H1 (cell line): ENCODE data around the gene FRMD4A. TPM values are rescaled to one million over a fixed set of nuclear protein-coding genes. Genes with fewer than 3 reads are reported as not detected.

Source experiments
- CTCF ChIA-PET: fragments of 300-600 bp; sonication (Branson Sonifier 250); formaldehyde crosslinking; loops from one replicate; lab custom pipeline; 2021; ENCODE audit not compliant: partially characterized antibody; lab: Charles Lee
- POLR2A ChIA-PET: fragments of 300-600 bp; sonication (Branson Sonifier 250); formaldehyde crosslinking; loops from one replicate; lab custom pipeline; 2021; ENCODE audit warnings: inconsistent platforms; ENCODE audit not compliant: partially characterized antibody; lab: Charles Lee
- DNase-seq, 2 experiments: peaks; one replicate each; pipeline versions ENCODE4 v3.0.0 to v3.0.0-alpha.2; 2010 to 2022; ENCODE audit warnings: low spot score in 2 of 2, low read depth in 1 of 2, mixed read lengths in 1 of 2
- FAIRE-seq: peaks from 2 replicates; lab custom pipeline; 2011; peaks lifted over from hg19 to GRCh38; lab: Jason Lieb, UNC
- H2AFZ ChIP-seq: 2 replicates; pipeline ENCODE4 v1.8.1; 2012; ENCODE audit warnings: low read length, inconsistent platforms
- H2AK5ac ChIP-seq: 2 replicates; pipeline ENCODE4 v1.6.1; 2013; ENCODE audit warnings: low read depth, low read length
- H2BK120ac ChIP-seq: replicated peaks from 2 replicates; pipeline ENCODE3; 2013; ENCODE audit warnings: low read depth, low read length, inconsistent platforms
- H2BK12ac ChIP-seq: 2 replicates; pipeline ENCODE4 v1.6.1; 2013; ENCODE audit warnings: low read depth, low read length
- H2BK15ac ChIP-seq: 2 replicates; pipeline ENCODE4 v1.6.1; 2013; ENCODE audit warnings: low read length
- H2BK20ac ChIP-seq: 2 replicates; pipeline ENCODE4 v1.6.1; 2013; ENCODE audit warnings: low read length
- H2BK5ac ChIP-seq: 2 replicates; pipeline ENCODE4 v1.6.1; 2013; ENCODE audit warnings: low read depth, low read length
- H3K14ac ChIP-seq: 2 replicates; pipeline ENCODE4 v1.6.1; 2013; ENCODE audit warnings: inconsistent platforms; ENCODE audit not compliant: insufficient read length
- H3K18ac ChIP-seq: 2 replicates; pipeline ENCODE4 v1.6.1; 2013; ENCODE audit warnings: low read length; ENCODE audit errors: extremely low read depth
- H3K23ac ChIP-seq: 2 replicates; pipeline ENCODE4 v1.6.1; 2013; ENCODE audit warnings: inconsistent platforms; ENCODE audit not compliant: insufficient read length
- H3K23me2 ChIP-seq: 2 replicates; pipeline ENCODE4 v1.6.1; 2013; ENCODE audit warnings: low read depth, low read length
- H3K27ac ChIP-seq: 2 replicates; pipeline ENCODE4 v1.6.1; 2011; ENCODE audit warnings: low read depth, low read length, inconsistent platforms
- H3K27me3 ChIP-seq, 4 experiments: replicated peaks in 1 of 4; 1 replicate in 1 of 4; 2 replicates in 3 of 4; pipeline versions ENCODE4 v1.6.1 to v1.8.1; 2011 to 2013; ENCODE audit warnings: low read length in 3 of 4, mild to moderate bottlenecking in 3 of 4, inconsistent platforms in 2 of 4, mixed read lengths in 2 of 4, moderate library complexity in 1 of 4; ENCODE audit not compliant: control insufficient read depth in 3 of 4, insufficient read depth in 3 of 4; ENCODE audit errors: extremely low read depth in 1 of 4
- H3K36me3 ChIP-seq, 4 experiments: 2 replicates each; pipeline versions ENCODE4 v1.6.1 to v1.8.1; 2011 to 2013; ENCODE audit warnings: mild to moderate bottlenecking in 4 of 4, low read length in 3 of 4, moderate library complexity in 2 of 4, control low read depth in 1 of 4, inconsistent platforms in 1 of 4; ENCODE audit not compliant: insufficient read depth in 4 of 4, control insufficient read depth in 2 of 4
- H3K4ac ChIP-seq: replicated peaks from 2 replicates; pipeline ENCODE3; 2013; ENCODE audit warnings: low read length, low read depth, mixed read lengths, inconsistent platforms; ENCODE audit not compliant: insufficient read length
- H3K4me1 ChIP-seq, 4 experiments: replicated peaks in 1 of 4; 1 replicate in 1 of 4; 2 replicates in 3 of 4; pipeline versions ENCODE4 v1.6.1 to v1.8.1; 2011 to 2013; ENCODE audit warnings: low read length in 3 of 4, inconsistent platforms in 2 of 4, mixed read lengths in 1 of 4; ENCODE audit not compliant: insufficient read depth in 4 of 4, control insufficient read depth in 3 of 4
- H3K4me2 ChIP-seq, 2 experiments: 2 replicates each; pipeline versions ENCODE4 v1.6.1 to v1.8.1; 2011 to 2013; ENCODE audit warnings: low read depth in 2 of 2, low read length in 2 of 2, control low read depth in 1 of 2, inconsistent platforms in 1 of 2, mild to moderate bottlenecking in 1 of 2; ENCODE audit not compliant: insufficient read depth in 1 of 2
- H3K4me3 ChIP-seq, 4 experiments: fragments of 200-600, 300-600 bp in 1 of 4; sonication (generic), shearing (Covaris generic), sonication (Bioruptor Twin) in 1 of 4; 2 replicates each; pipeline versions ENCODE4 v1.5.1 to v1.8.1; 2011 to 2016; ENCODE audit warnings: low read length in 4 of 4, low read depth in 3 of 4, control low read depth in 2 of 4, inconsistent platforms in 2 of 4, mild to moderate bottlenecking in 2 of 4, mixed read lengths in 1 of 4, moderate library complexity in 1 of 4; ENCODE audit not compliant: insufficient read depth in 2 of 4; ENCODE audit errors: extremely low read depth in 1 of 4
- H3K56ac ChIP-seq: replicated peaks from 2 replicates; pipeline ENCODE3; 2013; ENCODE audit warnings: low read depth, mild to moderate bottlenecking, mixed read lengths, low read length, inconsistent platforms; ENCODE audit not compliant: insufficient read length
- H3K79me1 ChIP-seq: 2 replicates; pipeline ENCODE4 v1.6.1; 2013; ENCODE audit warnings: low read depth, low read length, control low read depth
- H3K79me2 ChIP-seq, 2 experiments: 2 replicates each; pipeline versions ENCODE4 v1.6.1 to v1.8.1; 2012 to 2013; ENCODE audit warnings: low read length in 2 of 2, mild to moderate bottlenecking in 2 of 2, inconsistent platforms in 1 of 2; ENCODE audit not compliant: insufficient read depth in 2 of 2, control insufficient read depth in 1 of 2
- H3K9ac ChIP-seq, 4 experiments: replicated peaks in 1 of 4; 1 replicate in 1 of 4; 2 replicates in 3 of 4; pipeline versions ENCODE4 v1.6.1 to v1.8.1; 2011 to 2013; ENCODE audit warnings: low read depth in 3 of 4, low read length in 3 of 4, control low read depth in 2 of 4, mild to moderate bottlenecking in 2 of 4, moderate library complexity in 2 of 4, inconsistent platforms in 1 of 4; ENCODE audit errors: extremely low read depth in 1 of 4
- H3K9me3 ChIP-seq, 2 experiments: 2 replicates each; pipeline versions ENCODE4 v1.6.1 to v1.8.1; 2012 to 2013; ENCODE audit warnings: mild to moderate bottlenecking in 2 of 2, moderate library complexity in 2 of 2, control low read depth in 1 of 2, inconsistent platforms in 1 of 2, low read depth in 1 of 2, low read length in 1 of 2, mixed read lengths in 1 of 2; ENCODE audit not compliant: insufficient read depth in 2 of 2
- H4K20me1 ChIP-seq, 2 experiments: replicated peaks in 1 of 2; 2 replicates each; pipeline versions ENCODE3 to v1.8.1; 2011 to 2013; ENCODE audit warnings: inconsistent platforms in 2 of 2, low read length in 2 of 2, mild to moderate bottlenecking in 1 of 2; ENCODE audit not compliant: insufficient read depth in 2 of 2, control insufficient read depth in 1 of 2
- H4K5ac ChIP-seq: 2 replicates; pipeline ENCODE4 v1.6.1; 2013; ENCODE audit warnings: low read length, low read depth, mixed read lengths, inconsistent platforms; ENCODE audit not compliant: insufficient read length
- H4K8ac ChIP-seq: 2 replicates; pipeline ENCODE4 v1.8.0; 2013; ENCODE audit warnings: mild to moderate bottlenecking, moderate library complexity, low read length, inconsistent platforms; ENCODE audit not compliant: insufficient read depth; ENCODE audit errors: extremely low read depth
- H4K91ac ChIP-seq: replicated peaks from 2 replicates; pipeline ENCODE3; 2013; ENCODE audit warnings: low read length, mixed read lengths, inconsistent platforms; ENCODE audit not compliant: insufficient read length
- BRCA1 ChIP-seq: IDR thresholded peaks from 2 replicates; pipeline ENCODE4 v1.6.1; 2012; ENCODE audit warnings: low read depth, low read length, improper control_type of control experiment
- CBX8 ChIP-seq: fragments of 300-800, 300-1000 bp; sonication (generic); IDR thresholded peaks from 2 replicates; pipeline ENCODE4 v1.7.1; 2016; ENCODE audit warnings: low read depth, low read length, borderline replicate concordance
- CHD1 ChIP-seq: IDR thresholded peaks from 2 replicates; pipeline ENCODE4 v1.6.1; 2012; ENCODE audit warnings: low read depth, low read length, improper control_type of control experiment
- FOSL1 ChIP-seq: IDR thresholded peaks from 2 replicates; pipeline ENCODE4 v1.6.1; 2011; ENCODE audit warnings: mild to moderate bottlenecking, low read depth, low read length, moderate library complexity; ENCODE audit not compliant: insufficient read depth
- JUND ChIP-seq: IDR thresholded peaks from 2 replicates; pipeline ENCODE4 v1.6.1; 2011; ENCODE audit warnings: mild to moderate bottlenecking, improper control_type of control experiment, low read length
- MAFK ChIP-seq: IDR thresholded peaks from 2 replicates; pipeline ENCODE4 v1.6.1; 2012; ENCODE audit warnings: low read depth, mild to moderate bottlenecking, improper control_type of control experiment, low read length
- SRF ChIP-seq: IDR thresholded peaks from 2 replicates; pipeline ENCODE4 v1.6.1; 2011; ENCODE audit warnings: mild to moderate bottlenecking, low read depth, low read length, moderate library complexity
- ZNF274 ChIP-seq: IDR thresholded peaks from 2 replicates; pipeline ENCODE4 v1.7.0; 2012; ENCODE audit warnings: low read length, borderline replicate concordance; ENCODE audit errors: extremely low read depth
- WGBS, 2 experiments: shearing (Covaris generic) in 1 of 2; methylation state at CpG; one replicate each; pipeline versions ENCODE4 v1.1.6 to v1.1.7; 2013 to 2015; ENCODE audit warnings: low lambda C conversion rate in 2 of 2, mixed read lengths in 2 of 2, inconsistent platforms in 1 of 2, low coverage in 1 of 2, missing lambda C conversion rate in 1 of 2; ENCODE audit not compliant: insufficient replicate concordance in 2 of 2, insufficient coverage in 1 of 2, insufficient read length in 1 of 2; ENCODE audit errors: extremely low coverage in 1 of 2, missing lambda C conversion rate in 1 of 2; 5-methylcytosine and 5-hydroxymethylcytosine counted together
- polyA plus RNA-seq, 7 experiments: library from polyadenylated mRNA; depleted of rRNA in 3 of 7; stranded (reverse) in 5 of 7; unstranded in 2 of 7; fragments of >200 nt in 5 of 7; fragments of 200-250 nt in 2 of 7; gene quantifications; 1 replicate in 5 of 7; 2 replicates in 1 of 7; 4 replicates in 1 of 7; pipeline versions ENCODE4 v1.2.1 to v1.2.3, GENCODE V29; 2011 to 2013; ENCODE audit warnings: missing spikeins in 2 of 7, mixed read lengths in 2 of 7
- total RNA-seq: library from RNA; stranded (reverse); fragmentation: NEBNext Ultra II Directional; extraction: Animal tissue kit (Norgen Biotek cat#: 25700); gene quantifications from 2 replicates; pipeline ENCODE4 v1.2.1, GENCODE V29; 2021

The FRMD4A gene
- total and polyA plus RNA-seq, 2 of the 8 experiments (the other 6 are each of a cell fraction or from before 2014, with no cell fraction given): 38.6 to 39.6 TPM

- H3K27me3 ChIP-seq: no peaks in the 10 kb centered on the region
- no peak overlapping the region for H2BK120ac ChIP-seq
- H2BK12ac ChIP-seq: no peak overlapping the region
- no peak overlapping the region for H3K4me3 ChIP-seq
- no peak overlapping the region for H2AFZ ChIP-seq
- DNase-seq: no peak
- H2BK5ac ChIP-seq: no peak overlapping the region
- POLR2A ChIA-PET: no interaction called here
- no peak overlapping the region for H4K5ac ChIP-seq
- H4K91ac ChIP-seq: no peak overlapping the region
- CTCF ChIA-PET: interaction anchor here (1.1 to 1.8 kb wide), 2 partner anchors 11 to 36 kb away, joined by 4 read pairs; no protein-coding TSS in a partner anchor
- H3K18ac ChIP-seq: no peak overlapping the region
- no peaks in the 10 kb centered on the region for H4K20me1 ChIP-seq
- no peak overlapping the region for H2AK5ac ChIP-seq
- no peaks in the 10 kb centered on the region for H3K23me2 ChIP-seq
- no peak overlapping the region for H3K27ac ChIP-seq
- no peak overlapping the region for H3K56ac ChIP-seq
- no peaks in the 10 kb centered on the region for H3K79me1 ChIP-seq
- H2BK15ac ChIP-seq: no peak overlapping the region
- peak; percentile 70 for FAIRE-seq
- H3K36me3 ChIP-seq: no peaks in the 10 kb centered on the region
- H3K4ac ChIP-seq: no peak overlapping the region
- H3K23ac ChIP-seq: no peak overlapping the region
- no peak overlapping the region for H3K4me2 ChIP-seq
- no peak overlapping the region for H3K14ac ChIP-seq
- no peak overlapping the region for H3K9ac ChIP-seq
- no peaks in the 10 kb centered on the region for H3K9me3 ChIP-seq
- 89% methylated on average over 10 of the region's 10 CpGs; no CpG with 5 or more reads in 1 of the 2 experiments for WGBS, 2 experiments
- TF ChIP-seq CBX8 (no peak), CHD1 (no peak), BRCA1 (no peak), MAFK (no peak), SRF (no peak), ZNF274 (no peak), FOSL1 (no peak), JUND (no peak)
- TF ChIP-seq, all 59 proteins: peak for 0
- H4K8ac ChIP-seq: no peak overlapping the region
- peaks cover 0 to 3% (median 0%) of the 10 kb centered on the region in 4 experiments; a peak in 2 of 7 replicates for H3K4me1 ChIP-seq
- H2BK20ac ChIP-seq: no peak overlapping the region
- no peaks in the 10 kb centered on the region for H3K79me2 ChIP-seq
These were observed 329.3 kb downstream of the FRMD4A start for GRCh38 chr10:14001298-14002040.
